ENCODE measurements around the gene ACOT8.

DNA sequence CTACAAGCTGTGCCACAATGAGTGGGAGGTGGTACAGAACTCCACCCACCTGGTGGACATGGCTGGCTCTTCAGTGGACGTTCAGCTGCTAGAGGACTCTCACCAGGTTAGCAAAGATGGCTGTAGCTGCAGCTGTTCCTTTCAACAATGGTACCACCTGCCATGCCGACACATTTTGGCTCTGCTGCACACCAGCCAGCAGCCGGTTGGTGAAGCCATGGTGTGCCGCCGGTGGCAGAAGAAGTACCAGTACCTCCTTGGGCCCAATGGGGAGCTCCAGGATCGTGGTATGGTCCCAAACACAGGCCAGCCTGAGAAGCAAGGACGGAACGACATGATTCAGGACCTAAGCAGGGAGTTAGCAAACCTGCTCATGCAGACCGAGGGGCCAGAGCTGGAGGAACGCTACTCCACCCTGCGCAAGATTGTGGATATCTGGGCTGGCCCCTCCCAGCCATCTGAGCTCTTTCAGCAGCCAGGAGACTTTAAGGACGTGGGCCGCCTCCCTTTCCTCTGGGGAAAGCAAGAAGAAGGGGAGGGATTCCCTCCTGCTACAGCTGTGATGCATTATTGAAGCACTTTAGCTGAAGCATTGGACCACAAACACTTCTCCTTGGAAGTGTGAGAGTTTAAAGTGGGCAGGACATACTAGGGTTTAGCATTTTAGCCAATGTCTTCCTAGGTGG lies 21.0 kb upstream of the ACOT8 start:
- no peak for TF ChIP-seq POLR2AphosphoS5 (IDR thresholded peaks at IDR 0.05)
- TF ChIP-seq, protein P1, sequence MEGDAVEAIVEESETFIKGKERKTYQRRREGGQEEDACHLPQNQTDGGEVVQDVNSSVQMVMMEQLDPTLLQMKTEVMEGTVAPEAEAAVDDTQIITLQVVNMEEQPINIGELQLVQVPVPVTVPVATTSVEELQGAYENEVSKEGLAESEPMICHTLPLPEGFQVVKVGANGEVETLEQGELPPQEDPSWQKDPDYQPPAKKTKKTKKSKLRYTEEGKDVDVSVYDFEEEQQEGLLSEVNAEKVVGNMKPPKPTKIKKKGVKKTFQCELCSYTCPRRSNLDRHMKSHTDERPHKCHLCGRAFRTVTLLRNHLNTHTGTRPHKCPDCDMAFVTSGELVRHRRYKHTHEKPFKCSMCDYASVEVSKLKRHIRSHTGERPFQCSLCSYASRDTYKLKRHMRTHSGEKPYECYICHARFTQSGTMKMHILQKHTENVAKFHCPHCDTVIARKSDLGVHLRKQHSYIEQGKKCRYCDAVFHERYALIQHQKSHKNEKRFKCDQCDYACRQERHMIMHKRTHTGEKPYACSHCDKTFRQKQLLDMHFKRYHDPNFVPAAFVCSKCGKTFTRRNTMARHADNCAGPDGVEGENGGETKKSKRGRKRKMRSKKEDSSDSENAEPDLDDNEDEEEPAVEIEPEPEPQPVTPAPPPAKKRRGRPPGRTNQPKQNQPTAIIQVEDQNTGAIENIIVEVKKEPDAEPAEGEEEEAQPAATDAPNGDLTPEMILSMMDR (IDR thresholded peaks at IDR 0.05) = no peak
- TF ChIP-seq EP300 (IDR thresholded peaks at IDR 0.05; ENCODE audit: low read depth) = no peak
